ENCODE results near the gene CD244. TPM values are rescaled to one million over a fixed set of nuclear protein-coding genes. Genes with fewer than 3 reads are reported as not detected.

The CD244 gene
- polyA plus RNA-seq, 3 donors: 0.20 to 0.36 (median 0.32) TPM

DNA sequence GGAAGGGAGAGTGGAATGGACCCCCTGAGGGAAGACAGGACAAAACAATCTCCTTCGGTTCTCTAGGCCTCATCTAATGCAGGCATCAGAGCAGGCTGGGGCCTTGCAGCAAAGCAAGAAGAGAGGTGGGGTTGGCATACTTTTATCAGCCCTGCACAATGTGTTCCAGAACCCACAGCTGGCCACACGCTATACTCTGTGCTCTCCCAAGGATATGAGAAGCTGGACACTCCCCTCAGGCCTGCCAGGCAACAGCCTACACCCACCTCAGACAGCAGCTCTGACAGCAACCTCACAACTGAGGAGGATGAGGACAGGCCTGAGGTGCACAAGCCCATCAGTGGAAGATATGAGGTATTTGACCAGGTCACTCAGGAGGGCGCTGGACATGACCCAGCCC lies 39.4 kb downstream of the CD244 start:
- no peak for DNase-seq (ENCODE audit: extremely low read depth in 1 of 11, low read depth in 9 of 11, low spot score in 4 of 11)

DNA sequence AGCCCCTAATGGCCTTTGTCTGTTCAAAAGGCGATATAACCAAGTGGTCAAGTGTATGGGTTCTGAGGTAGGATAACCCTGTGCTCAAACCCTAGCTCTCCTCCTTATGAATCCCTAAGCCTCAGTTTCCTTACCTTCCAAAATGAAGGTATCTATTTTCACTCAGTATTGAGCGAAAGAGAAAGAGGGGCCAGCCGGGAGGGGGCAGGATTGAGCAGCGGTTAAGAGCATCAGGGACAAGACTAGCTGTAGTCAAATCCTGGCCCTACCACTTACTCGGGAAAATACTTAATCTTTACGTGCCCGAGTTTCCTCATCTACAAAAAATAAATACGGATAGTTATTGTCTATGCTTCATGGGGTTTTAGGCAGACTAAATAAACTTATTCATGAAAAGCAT lies 41.1 kb downstream of the CD244 start:
- no peak for DNase-seq (ENCODE audit: extremely low read depth in 1 of 11, low read depth in 9 of 11, low spot score in 4 of 11)

DNA sequence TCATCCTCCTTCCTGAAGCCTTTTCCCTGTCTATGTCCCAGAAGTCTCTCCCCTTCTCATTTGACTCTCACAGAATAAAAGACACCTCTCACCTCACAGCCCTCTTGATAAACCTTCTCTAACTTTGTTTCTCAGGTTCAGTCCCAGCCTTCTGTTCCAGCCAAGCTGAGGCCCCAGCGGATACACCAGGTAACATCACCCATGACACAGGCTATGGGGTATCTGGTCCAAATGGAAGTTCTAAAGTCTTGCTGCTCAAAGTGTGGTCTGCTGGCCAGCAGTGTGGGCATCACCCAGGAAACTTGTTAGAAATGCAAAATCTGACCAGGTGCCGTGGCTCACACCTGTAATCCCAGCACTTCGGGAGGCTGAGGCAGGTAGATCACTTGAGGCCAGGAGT lies 43.5 kb downstream of the CD244 start:
- DNase-seq (ENCODE audit: extremely low read depth in 1 of 11, low read depth in 9 of 11, low spot score in 4 of 11): no peak

DNA sequence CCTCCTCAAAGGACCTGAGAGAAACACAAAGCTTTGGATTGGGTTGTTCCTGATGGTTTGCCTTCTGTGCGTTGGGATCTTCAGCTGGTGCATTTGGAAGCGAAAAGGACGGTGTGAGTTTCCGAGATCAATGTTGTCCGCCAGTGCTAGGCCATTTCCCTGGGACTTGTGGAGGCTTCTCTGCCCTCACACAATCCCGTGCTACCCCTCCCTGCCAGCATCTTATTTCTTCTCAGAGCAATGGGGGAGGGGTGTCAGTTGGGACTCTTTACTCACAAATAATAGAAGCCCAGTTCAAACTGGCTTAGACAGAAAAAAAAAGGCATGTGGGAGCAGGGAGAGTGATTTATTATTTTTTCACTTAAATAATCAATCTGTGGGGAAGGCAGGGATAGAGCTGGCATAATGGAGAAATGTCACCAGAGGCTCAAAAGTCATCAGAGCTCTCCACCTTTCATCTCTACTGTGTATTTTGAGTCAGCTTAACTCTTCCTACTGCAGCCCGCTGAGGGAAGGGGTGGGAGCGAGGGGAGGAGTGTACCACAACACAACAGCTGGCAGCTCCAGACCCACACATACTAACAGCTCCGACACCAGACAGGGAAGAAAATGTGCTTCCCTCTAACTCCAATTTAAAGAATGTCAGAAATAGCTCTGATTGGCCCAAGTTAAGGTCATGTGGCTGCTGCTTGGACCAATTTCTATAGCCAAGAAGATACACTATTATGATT lies 44.3 kb downstream of the CD244 start:
- DNase-seq (ENCODE audit: extremely low read depth in 1 of 11, low read depth in 9 of 11, low spot score in 4 of 11): peak in 1 of 11 donors; percentile 3

DNA sequence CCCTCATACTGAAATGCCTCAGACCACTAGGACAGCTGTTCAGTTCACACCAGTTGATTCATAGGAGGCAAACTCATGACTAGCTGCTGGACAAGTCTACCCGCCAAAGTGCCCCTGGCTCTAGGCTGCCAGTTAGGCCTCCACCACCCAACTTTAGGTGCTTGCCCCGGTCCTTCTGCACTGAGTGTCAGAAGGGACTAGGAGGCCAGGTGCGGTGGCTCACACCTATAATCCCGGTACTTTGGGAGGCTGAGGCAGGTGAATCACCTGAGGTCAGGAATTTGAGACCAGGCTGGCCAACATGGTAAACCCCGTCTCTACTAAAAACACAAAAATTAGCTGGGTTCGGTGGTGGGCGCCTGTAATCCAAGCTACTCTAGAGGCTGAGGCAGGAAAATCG lies 47.8 kb downstream of the CD244 start:
- no peak for DNase-seq (ENCODE audit: extremely low read depth in 1 of 11, low read depth in 9 of 11, low spot score in 4 of 11)

DNA sequence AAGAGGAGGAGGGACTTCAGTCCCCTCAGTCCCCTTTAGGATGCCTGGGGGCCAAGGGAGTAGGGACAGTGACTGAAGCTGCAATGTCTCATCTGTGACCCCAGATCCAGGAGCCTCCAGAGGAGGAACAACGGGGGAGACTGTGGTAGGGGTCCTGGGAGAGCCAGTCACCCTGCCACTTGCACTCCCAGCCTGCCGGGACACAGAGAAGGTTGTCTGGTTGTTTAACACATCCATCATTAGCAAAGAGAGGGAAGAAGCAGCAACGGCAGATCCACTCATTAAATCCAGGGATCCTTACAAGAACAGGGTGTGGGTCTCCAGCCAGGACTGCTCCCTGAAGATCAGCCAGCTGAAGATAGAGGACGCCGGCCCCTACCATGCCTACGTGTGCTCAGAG lies 48.4 kb downstream of the CD244 start:
- DNase-seq (ENCODE audit: extremely low read depth in 1 of 11, low read depth in 9 of 11, low spot score in 4 of 11): no peak

DNA sequence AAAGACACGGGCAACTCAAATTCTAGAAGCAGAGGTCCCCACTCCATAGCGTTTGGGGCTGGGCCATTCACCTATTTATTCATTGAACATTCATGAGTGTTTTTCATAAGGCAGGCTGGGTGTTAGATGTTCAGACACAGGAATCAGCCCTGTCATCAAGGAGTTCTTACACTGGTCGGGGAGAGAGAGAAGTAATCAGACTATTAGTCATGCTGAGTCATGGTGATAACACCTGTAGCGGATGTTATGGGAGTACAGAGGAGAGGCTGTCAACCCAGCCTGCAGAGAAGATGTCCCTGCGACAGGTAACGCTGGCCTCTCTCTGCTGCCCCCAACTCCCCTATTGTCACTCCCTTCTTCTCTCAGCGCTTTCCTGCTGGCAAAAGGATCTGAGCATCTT lies 49.5 kb downstream of the CD244 start:
- DNase-seq (ENCODE audit: extremely low read depth in 1 of 11, low read depth in 9 of 11, low spot score in 4 of 11): no peak

DNA sequence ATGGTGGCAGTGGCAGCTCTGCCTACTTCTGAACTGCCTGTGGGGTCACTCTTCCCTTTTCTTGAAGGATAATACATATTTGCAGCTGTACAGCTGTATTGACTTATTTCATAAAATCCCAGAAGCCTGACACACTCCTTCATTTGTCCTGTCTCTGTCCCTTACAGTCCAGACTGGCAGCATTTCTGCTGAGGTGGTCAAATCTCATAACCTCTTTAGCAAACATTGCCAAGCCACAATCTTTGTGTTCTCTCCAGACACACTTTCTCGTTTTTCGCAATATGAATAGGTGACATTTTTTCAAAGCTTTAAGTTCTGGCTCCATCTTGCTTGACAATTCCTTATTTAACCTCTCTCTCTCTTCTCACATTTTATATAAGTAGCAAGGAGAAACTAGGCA lies 51.5 kb downstream of the CD244 start:
- DNase-seq (ENCODE audit: extremely low read depth in 1 of 11, low read depth in 9 of 11, low spot score in 4 of 11): no peak

DNA sequence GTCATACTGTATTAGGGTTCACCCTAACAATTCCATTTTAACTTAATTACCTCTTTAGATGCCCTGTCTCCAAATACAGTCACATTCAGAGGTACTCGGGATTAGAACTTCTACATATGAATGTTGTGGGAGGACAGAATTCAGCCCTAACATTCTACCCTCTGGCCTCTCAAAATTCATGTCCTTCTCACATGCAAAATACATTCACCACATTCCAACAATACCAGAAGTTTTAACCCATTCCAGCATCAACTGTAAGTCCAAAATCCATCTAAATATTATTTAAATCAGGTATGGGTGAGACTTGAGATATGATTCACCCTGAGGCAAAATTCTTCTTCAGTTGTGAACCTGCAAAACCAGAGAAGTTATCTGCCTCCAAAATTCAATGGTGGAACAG lies 52.2 kb downstream of the CD244 start:
- no peak for DNase-seq (ENCODE audit: extremely low read depth in 1 of 11, low read depth in 9 of 11, low spot score in 4 of 11)

DNA sequence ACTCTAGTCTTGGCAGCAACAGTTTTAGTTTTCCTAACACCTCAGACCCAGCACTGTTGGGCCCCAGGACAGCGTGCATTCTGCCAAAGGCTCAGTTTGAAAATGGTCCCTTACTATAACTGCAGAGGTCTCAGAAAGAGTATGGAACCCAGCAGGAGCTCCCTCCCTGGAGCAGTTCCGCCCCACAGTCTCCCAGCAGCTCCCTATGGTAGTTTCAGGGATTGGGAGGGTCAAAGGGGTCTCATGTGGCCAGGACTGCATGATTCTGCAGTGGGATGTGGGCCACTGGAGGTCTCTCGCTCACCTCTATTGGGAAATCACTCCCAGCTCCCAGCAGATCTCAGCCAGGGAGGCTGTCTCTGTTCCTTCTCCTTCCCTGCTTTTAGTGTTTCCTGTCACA lies 54.4 kb downstream of the CD244 start:
- no peak for DNase-seq (ENCODE audit: extremely low read depth in 1 of 11, low read depth in 9 of 11, low spot score in 4 of 11)

DNA sequence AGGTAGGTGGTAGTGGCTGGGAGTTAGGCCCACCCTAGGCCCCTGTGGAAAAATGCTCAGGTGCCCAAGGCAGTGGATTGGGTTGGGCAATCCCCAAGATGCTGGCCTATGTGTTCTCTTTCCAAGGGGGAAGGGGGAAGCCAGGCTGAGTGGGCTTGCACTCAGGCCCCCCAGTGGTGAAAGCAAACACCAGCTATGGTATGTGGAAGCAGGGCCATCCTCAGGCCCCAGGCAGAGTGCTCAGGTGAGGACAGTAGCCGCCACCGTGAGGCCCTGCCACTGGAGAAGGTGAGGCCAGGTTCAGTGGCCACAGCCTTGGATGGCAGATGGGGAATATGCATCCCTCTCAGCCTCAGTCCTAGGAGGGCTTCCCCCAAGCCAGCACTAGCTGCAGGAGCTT lies 54.9 kb downstream of the CD244 start:
- no peak for DNase-seq (ENCODE audit: extremely low read depth in 1 of 11, low read depth in 9 of 11, low spot score in 4 of 11)

DNA sequence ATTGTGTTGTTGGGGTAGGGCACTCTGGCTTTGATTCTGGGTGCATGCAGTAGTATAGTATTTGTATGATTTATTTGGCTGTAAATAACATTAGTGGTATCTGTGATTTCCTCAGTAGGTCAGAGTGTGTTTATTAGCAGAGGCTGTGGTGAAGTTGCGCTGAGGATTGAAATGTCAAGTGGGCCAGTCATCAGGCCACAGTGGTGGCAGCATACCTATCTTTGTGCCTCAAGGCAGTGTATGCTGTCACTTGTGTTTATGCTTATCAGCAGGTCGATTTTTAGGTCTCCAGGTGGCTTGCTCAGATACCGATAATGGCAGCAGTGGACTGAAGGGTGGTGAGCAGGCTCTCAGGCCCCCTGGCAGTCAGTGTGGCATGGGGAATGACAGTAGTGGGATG lies 55.4 kb downstream of the CD244 start:
- DNase-seq (ENCODE audit: extremely low read depth in 1 of 11, low read depth in 9 of 11, low spot score in 4 of 11): no peak

DNA sequence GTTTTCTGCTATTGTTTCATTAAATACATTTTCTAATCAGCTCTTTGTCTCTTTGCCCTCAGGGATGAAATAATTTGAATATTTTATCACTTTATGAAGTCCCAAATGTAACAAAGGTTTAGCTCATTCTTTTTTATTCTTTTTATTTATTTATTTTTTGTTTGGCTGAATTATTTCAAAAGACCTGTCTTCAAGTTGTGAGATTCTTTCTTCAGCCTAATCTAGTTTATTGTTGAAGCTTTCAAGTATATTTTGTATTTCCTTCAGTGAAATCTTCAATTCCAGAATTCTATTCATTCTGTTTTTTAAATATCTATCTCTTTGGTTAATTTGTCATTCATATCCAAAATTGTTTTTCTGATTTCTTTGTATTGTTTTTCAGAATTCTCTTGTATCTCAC lies 55.9 kb downstream of the CD244 start:
- no peak for DNase-seq (ENCODE audit: extremely low read depth in 1 of 11, low read depth in 9 of 11, low spot score in 4 of 11)

DNA sequence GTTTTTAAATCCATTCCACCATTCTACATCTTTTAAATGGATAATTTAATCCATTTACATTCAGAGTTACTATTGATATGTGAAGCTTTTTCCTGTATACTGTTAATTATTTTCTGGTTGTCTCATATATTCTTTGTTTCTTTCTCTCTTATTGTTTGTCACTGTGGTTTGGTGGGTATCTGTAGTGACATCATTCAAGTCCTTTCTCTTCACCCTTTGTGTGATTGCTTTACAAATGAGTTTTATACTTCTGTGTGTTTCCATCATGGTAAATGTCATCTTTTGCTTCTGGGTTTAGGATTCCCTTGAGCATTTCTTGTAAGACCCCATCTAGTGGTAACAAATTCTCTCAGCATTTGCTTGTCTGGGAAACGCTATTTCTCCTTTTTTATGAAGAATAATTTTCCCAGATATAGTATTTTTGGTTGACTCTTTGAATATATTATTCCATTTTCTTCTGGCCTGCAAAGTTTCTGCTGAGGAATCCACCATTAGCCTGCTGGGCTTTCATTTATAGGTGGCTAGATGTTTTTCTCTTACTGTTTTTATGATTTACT lies 56.5 kb downstream of the CD244 start:
- DNase-seq (ENCODE audit: extremely low read depth in 1 of 11, low read depth in 9 of 11, low spot score in 4 of 11): no peak

DNA sequence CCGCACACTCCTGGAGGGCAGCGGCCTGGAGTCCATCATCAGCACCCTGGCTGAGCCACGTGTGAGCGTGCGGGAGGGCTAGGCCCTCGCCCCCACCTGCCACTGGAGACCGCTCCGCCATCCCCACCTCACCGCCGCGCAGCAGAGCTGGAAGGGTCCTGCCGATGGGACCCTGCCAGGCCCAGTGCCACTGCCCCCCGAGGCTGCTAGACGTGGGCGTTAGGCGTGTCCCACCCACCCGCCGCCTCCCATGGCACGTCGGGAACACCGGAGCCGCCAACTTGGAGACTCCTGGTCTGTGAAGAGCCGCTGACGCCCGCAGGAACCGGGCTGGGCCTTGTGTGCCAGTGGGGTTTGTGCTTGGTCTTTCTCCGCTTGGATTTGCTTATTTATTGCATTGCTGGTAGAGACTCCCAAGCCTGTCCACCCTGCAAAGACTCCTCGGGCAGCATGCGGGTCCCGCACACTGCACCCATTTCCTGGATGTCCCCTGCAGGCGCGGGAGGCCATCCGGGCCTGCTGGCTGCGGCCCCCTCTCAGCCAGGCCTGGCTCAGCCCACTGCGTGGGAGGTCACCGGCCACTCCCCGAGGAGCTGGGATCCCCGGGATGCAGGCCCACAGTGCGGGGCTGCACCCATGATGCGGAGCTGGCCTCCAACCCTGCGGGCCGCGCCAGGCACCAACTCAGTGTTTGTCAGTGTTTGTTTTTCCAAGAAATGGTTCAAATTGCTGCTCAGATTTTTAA lies 60.7 kb downstream of the CD244 start:
- no peak for DNase-seq (ENCODE audit: extremely low read depth in 1 of 11, low read depth in 9 of 11, low spot score in 4 of 11)

DNA sequence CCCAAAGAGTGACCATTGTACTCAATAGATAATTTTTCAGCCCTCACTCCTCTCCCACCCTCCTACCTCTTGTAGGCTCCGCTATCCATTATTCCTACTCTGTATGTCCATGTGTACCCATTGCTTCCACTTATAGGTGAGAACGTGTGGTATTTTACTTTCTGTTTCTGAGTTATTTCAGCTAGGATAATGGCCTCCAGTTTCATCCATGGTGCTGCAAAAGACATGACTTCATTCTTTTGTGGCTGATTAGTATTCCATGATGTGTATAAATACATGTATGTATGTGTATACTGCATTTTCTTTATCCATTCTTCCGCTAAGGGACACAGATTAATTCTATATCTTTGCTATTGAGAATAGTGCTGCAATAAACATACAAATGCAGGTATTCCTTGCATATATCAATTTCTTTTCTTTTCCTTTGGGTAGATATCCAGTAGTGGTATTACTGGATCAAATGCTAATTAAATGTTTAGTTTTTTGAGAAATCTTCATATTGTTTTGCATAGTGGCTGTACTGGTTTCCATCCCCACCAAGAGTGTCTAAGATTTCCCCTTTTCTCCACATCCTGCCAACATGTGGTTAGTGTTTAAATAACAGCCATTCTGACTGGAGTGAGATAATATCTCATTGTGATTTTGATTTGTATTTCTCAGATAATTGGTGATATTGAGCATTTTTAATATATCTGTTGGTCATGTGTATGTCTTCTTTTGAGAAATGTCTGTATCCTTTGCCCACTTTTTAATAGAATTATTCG lies 61.9 kb downstream of the CD244 start:
- no peak for DNase-seq (ENCODE audit: extremely low read depth in 1 of 11, low read depth in 9 of 11, low spot score in 4 of 11)

DNA sequence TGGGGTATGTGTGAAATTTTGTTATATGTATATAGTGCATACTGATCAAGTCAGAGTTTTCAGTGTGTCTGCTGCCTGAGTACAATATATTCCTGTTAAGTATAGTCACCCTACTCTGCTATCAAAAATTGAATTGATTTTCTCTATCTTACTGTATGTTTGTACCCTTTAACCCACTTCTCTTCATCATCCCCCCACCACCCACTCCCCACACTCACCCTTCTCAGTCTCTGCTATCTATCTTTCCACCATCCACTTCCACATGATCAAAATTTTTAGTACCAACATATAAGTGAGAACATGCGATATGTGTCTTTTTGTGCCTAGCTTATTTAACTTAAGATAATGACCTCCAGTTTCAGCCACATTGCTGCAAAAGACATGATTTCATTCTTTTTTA lies 62.5 kb downstream of the CD244 start:
- no peak for DNase-seq (ENCODE audit: extremely low read depth in 1 of 11, low read depth in 9 of 11, low spot score in 4 of 11)

DNA sequence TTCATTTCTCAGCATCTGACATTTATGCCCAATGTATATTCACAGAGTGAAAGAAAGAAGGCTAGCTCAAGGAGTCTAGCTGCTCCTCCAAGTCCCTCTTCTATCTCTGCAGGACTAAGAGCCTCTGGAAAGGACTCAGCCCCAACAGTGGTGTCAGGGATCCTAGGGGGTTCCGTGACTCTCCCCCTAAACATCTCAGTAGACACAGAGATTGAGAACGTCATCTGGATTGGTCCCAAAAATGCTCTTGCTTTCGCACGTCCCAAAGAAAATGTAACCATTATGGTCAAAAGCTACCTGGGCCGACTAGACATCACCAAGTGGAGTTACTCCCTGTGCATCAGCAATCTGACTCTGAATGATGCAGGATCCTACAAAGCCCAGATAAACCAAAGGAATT lies 63.0 kb downstream of the CD244 start:
- DNase-seq (ENCODE audit: extremely low read depth in 1 of 11, low read depth in 9 of 11, low spot score in 4 of 11): no peak

DNA sequence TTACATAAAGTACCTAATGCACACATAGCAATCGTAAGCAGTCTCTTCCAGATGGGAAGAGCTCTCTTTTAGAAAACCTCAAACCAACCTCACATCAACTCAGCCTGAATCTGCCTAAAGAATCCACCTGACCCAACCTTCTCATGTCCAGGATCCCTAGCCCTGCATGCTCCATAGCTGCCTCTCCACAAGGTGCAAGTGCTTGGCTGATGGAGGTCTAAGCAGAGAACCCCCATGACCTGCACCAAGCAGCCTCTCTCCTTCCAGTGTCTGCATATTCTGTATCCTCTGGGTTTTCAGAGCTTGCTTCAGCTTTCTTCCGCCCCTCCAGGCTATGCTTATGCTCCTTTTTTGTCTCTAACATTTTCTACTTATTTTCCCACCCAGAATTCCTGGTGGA lies 64.2 kb downstream of the CD244 start:
- no peak for DNase-seq (ENCODE audit: extremely low read depth in 1 of 11, low read depth in 9 of 11, low spot score in 4 of 11)

DNA sequence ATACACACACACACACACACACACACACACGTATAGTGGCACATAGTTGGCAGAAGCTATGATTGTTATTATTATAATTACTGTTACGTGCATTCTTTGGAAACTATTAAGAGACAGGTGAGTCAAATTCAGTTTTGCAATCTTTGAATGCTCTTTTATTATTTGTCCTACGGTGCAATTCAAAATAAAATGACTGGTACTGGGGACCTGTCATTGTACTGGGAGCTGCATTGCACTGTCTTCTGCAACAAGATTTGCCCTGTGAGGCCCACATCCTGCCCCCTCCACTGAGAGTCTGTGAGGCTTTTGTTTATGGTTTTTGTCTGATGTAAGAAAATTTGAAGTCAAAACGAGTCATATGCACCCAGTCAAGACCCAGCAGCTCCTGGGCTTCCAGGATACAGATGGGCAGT lies 64.8 kb downstream of the CD244 start:
- no peak for DNase-seq (ENCODE audit: extremely low read depth in 1 of 11, low read depth in 9 of 11, low spot score in 4 of 11)
